HG03575 (cell line): Measurements from ENCODE around the gene TENM4.

Experiments
- ATAC-seq: cut with Tn5 transposase; IDR thresholded peaks from one replicate; pipeline ENCODE4 v1.9.1; 2021; ENCODE audit not compliant: unreplicated experiment, insufficient number of reproducible peaks, low FRiP score; ENCODE audit errors: extremely low read depth

Gene TENM4

DNA sequence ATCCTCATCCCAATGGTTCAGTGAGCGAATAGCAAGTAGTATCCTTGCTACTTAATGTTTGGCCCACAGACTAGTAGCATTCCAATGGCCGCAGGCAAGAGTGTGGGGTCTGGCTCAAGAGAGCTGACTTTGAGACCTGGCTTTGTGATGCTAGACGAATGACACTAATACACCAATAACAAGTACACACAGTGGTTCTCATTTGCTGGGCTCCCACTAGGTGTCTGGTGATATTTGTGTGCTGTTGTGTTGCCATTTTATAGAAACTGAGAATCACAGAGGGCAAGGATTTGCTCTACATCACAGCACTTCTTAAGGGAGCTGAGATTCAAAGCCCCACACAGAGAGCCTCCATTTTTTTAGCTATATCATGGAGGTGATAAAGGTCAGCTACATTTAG is 351.2 kb downstream of the TENM4 start:
- no peak for ATAC-seq

- ATAC-seq, result no peak
Observed at GRCh38 chr11:79088967-79089366, 351.9 kb downstream of the TENM4 start.

DNA sequence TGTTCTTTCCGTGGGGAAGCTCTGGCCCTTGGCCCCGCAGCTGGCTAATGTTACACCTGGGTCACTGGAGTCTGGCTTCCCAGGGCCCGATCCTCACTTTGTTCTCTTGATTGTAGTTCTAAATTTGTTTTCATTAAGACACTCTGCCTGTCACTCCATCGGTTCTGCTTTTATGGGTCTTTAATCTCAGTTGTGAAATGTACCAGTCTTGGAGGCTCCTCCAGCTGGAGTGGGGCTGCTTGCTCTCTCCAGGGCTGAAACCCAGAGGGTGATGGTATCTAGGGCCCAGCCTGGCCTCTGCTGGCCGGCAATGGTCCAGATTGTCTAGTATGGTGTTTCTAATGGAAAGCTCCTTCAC is 352.9 kb downstream of the TENM4 start:
- no peak for ATAC-seq

DNA sequence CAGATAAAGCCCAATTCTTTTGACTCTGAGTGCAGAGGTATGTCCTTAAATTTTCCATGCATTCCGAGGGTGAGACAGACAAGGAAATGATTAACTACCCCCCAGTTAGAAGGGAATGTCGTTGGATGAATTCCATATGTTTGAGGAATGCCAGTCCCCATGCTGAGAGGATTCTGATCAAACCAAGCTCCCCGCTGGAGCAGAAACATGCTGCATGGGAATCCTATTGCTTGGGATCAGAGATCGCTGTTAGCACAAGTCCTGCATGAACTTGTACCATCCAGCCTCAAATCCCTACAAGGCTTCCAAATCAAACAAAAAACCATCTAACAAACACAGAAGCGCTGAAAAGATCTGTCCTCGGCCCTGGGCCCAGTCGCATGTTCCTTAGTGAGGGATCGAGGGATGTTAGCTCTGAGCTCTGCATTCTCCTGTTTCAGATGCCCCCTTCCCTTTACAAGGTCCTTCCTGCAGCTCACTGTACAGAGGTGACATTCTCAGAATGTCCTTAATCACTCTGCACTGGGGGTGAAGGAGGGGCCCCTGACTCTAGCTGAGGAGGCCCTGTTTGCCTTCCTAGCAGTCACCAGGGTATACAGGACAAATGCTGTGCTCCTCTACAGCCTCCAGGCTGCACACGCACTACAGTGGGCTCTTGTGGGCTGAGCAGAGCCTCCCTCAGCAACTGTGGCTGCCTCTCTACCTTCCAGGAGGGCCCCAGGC is 353.4 kb downstream of the TENM4 start:
- no peak for ATAC-seq

DNA sequence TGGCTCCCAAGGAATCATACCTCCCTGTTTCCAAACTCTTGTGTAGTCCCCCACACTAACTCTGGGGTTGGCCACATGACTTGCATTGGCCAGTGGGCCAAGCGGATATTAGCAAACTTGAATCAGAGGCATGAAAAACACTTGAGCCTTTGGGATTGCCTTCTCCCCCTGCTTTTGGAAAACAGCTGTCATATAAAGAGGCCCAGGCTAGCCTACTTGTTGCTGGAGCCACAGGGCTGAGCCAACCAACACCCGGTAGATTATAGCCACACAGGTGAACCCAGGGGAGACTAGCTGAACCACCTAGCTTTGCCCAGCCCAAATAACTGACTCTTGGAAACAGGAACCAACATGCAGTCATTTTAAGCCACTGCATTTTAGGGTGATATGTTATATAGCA is 354.8 kb downstream of the TENM4 start:
- no peak for ATAC-seq

DNA sequence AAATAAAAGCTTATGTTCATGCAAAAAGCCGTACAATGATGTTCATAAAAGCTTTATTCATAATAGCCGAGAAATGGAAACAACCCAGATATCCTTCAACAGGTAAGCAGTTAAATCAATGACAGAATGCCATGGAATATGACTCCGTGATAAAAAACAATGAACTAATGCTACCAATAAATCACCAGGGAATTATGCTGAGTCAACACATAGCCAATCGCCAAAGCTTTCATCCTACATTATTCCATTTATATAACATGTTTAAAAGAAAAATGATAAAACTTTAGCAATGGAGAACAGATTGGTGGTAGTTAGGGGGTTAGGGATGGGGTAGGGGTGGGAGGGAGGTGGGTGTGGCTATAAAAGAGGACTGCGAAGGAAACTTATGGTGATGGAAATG is 356.4 kb downstream of the TENM4 start:
- ATAC-seq, result no peak

GRCh38 chr11:79083352-79083751 is 357.5 kb downstream of the TENM4 start:
- no peak for ATAC-seq

DNA sequence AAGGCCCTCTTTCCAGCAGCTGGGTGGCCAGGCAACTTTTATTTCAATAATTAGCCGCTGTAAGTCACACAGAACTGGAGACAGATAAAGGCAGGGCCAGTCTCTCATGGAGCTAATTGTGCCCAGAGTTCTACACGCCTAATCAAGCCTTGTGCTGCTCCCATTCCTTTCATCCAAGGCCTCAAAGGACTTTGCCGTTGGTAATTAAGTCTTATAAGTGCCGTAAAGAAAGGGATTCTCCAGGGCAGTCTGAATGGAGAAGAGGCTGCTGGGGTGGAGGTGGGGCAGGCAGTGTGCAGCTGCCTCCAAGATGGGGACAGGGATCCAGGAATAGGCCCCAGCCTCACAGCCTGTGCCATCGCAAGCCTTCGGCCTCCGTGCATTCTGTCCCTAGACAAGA is 357.9 kb downstream of the TENM4 start:
- no peak for ATAC-seq

DNA sequence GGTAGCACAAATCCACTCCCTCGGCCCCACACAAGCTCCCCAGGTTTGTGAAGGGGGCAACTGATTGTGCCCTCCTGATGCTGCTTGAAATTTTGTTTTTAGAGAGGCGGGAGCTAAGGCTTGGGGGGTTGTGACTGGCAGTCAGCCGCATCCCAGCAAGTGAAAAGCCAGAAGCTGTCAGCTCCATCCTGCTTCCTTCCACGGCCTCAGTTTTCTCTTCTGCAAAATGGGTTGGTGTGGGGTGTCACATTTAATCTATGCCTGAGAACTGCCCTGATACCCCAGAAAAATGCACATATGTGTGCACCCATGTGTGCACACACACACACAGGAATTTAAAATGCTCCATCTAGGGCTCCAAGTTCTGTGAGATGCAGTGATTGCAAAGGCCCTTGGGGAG is 358.6 kb downstream of the TENM4 start:
- ATAC-seq, result no peak

GRCh38 chr11:79081471-79082031 is 359.3 kb downstream of the TENM4 start:
- no peak for ATAC-seq

- ATAC-seq, result no peak
Observed at GRCh38 chr11:79080551-79080950, 360.3 kb downstream of the TENM4 start.

DNA sequence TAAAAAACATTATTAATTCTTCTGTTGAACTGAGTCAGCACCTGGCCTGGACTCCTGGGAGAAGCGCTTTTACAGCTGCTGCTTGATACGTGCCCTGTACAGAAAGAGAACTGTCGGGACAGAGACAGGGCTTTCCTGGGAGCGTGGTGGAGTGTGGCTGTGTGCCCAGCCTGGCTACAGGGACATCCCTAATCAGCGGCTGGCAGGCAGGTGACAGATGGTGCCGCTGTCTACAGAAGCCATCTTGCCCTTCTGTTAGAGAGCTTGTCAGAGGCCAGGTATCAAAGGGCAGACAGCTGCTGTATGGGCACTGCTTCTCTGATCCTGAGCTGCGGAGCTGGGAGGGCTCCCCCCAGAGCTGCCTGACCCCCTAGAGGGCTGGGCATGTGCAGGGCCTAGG is 361.8 kb downstream of the TENM4 start:
- ATAC-seq, result no peak

DNA sequence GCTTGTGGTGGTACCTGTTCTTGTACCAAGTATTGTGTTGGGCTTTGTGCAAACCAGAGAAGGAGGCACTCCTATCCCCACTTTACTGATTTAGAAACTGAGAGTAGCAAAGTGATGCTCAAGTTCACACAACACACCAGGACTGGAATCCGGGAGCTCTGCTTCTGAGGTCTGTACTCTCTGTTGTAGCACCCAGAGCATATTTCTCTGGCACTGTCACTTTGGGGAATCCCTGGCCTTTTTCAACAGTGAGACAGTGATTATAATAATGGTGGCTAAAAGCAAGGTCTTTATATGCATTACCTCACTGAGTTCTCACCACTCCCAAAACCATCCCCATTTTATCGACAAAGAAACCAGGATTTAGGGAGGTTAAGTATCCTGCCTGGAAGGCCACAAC is 362.4 kb downstream of the TENM4 start:
- ATAC-seq, result no peak

GRCh38 chr11:79077702-79078330 is 363.0 kb downstream of the TENM4 start:
- ATAC-seq, result no peak

DNA sequence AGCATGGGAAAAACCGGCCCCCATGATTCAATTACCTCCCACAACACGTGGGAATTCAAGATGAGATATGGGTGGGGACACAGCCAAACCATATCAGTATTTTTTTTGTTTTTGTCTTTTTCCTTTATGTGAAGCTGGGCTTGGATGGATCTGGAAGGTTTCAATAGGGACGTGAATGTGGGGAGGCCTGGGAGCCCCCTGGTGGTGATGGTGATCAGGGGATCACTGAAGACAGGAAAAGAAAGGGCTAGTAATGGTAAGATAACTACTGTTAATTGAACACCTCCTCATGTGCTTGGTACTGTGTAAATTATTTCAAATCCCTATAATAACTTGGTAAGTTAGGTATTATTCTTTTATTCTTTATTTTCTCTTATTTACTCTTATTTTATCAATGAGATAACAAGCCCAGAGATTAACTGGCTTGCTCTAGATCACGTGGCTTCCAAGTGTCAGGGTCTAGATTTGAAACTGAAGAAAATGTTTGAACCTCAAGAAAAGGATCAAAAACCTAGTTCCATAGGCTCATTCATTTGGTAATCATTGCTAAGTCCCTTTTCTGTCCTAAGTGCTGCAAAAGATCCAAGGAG is 364.2 kb downstream of the TENM4 start:
- ATAC-seq, result no peak

DNA sequence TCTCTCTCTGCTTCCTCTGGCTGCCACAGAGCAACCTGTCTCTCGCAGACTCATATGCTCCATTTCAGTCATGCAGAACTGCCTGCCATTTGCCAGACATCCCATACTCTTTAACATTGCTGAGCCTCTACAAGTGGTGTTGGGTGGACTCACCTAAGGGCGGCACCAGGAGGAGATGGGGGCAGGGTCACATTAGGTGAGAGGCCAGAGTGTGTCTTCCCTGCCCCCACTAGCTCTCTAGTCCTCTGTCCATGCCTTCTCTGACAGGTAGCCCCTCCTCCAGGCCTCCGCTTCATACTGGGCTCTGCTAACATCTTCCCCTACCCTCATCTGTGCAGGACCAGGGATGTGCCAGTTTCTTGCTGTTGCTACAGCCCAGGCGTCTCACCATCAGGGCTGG is 366.3 kb downstream of the TENM4 start:
- no peak for ATAC-seq

DNA sequence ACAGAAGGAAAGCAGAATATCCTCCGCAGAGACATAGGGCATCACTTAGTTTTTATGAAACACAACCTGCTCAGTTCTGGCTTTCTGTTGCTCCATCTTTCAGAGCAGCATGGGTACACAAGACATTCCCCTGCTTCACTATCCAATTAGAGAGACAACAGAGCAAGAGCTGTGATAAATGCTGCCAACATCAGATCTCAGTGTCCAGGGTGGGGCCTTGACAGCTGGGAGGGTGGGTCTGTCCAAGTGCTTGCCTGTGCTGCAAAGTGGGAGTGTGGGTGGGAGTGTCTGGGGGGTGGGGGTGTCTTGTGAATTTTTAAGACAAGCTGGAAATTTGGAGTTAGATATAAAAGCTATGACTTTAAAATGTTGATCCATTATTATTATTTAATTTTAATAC is 369.6 kb downstream of the TENM4 start:
- no peak for ATAC-seq

DNA sequence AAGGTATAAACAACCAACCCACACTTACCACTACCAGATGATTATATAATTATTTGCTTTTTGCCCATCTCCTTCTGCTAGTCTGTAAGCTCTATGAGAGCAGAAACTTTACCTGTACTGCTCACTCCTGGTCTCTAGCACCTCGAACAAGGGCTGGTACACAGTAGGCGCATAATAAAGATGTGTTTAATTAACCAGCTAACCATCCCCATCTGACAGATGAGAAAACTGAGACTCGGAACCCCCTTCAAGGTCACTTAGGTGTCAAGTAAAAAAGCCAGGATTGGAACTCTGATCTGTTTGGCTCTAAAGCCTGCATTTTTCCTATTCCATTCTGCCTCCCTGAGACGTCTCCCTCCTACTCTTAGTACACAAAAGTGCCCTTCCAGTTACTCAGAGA is 370.3 kb downstream of the TENM4 start:
- no peak for ATAC-seq

GRCh38 chr11:79069504-79069903 is 371.3 kb downstream of the TENM4 start:
- no peak for ATAC-seq

DNA sequence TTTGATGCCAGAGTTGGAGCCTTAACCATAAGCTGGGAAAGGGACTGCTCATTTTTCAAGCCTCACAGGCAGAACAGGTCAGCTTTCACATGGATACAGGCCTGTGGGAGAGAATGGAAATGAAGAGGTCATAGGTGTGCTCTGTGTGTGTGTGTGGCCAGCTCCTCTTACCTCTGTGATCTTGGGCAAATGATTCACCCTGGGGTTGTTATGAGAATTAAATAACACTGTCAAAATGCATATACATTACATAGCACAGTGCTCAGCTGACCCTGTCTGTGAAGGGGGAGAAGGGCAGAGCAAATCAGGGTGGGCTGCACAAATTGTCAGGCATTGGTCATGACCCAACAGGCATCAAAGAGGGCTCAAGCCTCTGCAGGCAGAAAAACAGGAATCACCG is 372.5 kb downstream of the TENM4 start:
- ATAC-seq, result no peak
